Naive thymus-derived CD4-positive, alpha-beta T cell (primary cell): Measurements from ENCODE around the gene DNMT3A. TPM values are rescaled to one million over a fixed set of nuclear protein-coding genes. Genes with fewer than 3 reads are reported as not detected.
A peak's percentile ranks its signal among the peaks of the same experiment; 100 is the strongest.

Source experiments
- ATAC-seq: fragments of 150-1000 bp; cut with Tn5 transposase; 2 replicates; pipeline ENCODE4 v1.10.0; 2021; ENCODE audit warnings: mild to moderate bottlenecking, moderate library complexity
- CTCF ChIA-PET: fragments of 350-600 bp; sonication (Branson Sonifier 250); formaldehyde crosslinking; loops from one replicate; lab custom pipeline; 2021; ENCODE audit warnings: antibody characterized with exemption; lab: Charles Lee
- POLR2A ChIA-PET: fragments of 350-600 bp; sonication (Branson Sonifier 250); formaldehyde crosslinking; loops from one replicate; lab custom pipeline; 2021; ENCODE audit warnings: antibody characterized with exemption, inconsistent platforms; lab: Charles Lee
- DNase-seq, 9 donors: peaks; one replicate each; pipeline versions ENCODE4 v3.0.0 to v3.0.0-alpha.2; 2020 to 2022; ENCODE audit warnings: mixed read lengths in 1 of 9
- H3K27ac ChIP-seq: one replicate; pipeline ENCODE4 v1.7.0; 2013; ENCODE audit warnings: mild to moderate bottlenecking, low read depth, low read length, moderate library complexity
- H3K27me3 ChIP-seq, 2 donors: one replicate each; pipeline ENCODE4 v1.7.0; 2013; ENCODE audit warnings: low read length in 2 of 2, mild to moderate bottlenecking in 2 of 2, moderate library complexity in 2 of 2; ENCODE audit not compliant: control insufficient read depth in 2 of 2, insufficient read depth in 2 of 2
- H3K36me3 ChIP-seq, 3 experiments: 1 replicate in 2 of 3; 2 replicates in 1 of 3; pipeline ENCODE4 v1.7.0; 2013; ENCODE audit warnings: low read length in 3 of 3, mild to moderate bottlenecking in 3 of 3, moderate library complexity in 1 of 3; ENCODE audit not compliant: insufficient read depth in 3 of 3, control insufficient read depth in 2 of 3
- H3K4me1 ChIP-seq, 2 donors: one replicate each; pipeline ENCODE4 v1.7.0; 2013; ENCODE audit warnings: low read length in 2 of 2, mild to moderate bottlenecking in 2 of 2, moderate library complexity in 1 of 2; ENCODE audit not compliant: control insufficient read depth in 2 of 2, insufficient read depth in 2 of 2
- H3K4me3 ChIP-seq: 2 replicates; pipeline ENCODE4 v1.7.0; 2013; ENCODE audit warnings: mild to moderate bottlenecking, low read length
- H3K9me3 ChIP-seq, 3 experiments: 1 replicate in 2 of 3; 2 replicates in 1 of 3; pipeline ENCODE4 v1.7.0; 2013; ENCODE audit warnings: low read length in 3 of 3; ENCODE audit not compliant: control insufficient read depth in 2 of 3
- H3K27ac Mint-ChIP-seq, 9 donors: one replicate each; pipeline ENCODE4 v1.8.0; 2020 to 2022; ENCODE audit warnings: mixed read lengths in 9 of 9, mild to moderate bottlenecking in 8 of 9, moderate library complexity in 5 of 9, inconsistent platforms in 2 of 9
- H3K27me3 Mint-ChIP-seq, 5 donors: one replicate each; pipeline ENCODE4 v1.8.0; 2021 to 2022; ENCODE audit warnings: mixed read lengths in 5 of 5, mild to moderate bottlenecking in 1 of 5
- H3K36me3 Mint-ChIP-seq, 5 donors: one replicate each; pipeline ENCODE4 v1.8.0; 2020 to 2022; ENCODE audit warnings: mixed read lengths in 5 of 5, mild to moderate bottlenecking in 3 of 5, inconsistent platforms in 1 of 5
- H3K4me1 Mint-ChIP-seq, 7 donors: one replicate each; pipeline ENCODE4 v1.8.0; 2020 to 2022; ENCODE audit warnings: mixed read lengths in 7 of 7, mild to moderate bottlenecking in 3 of 7, inconsistent platforms in 1 of 7
- H3K4me3 Mint-ChIP-seq, 10 donors: one replicate each; pipeline ENCODE4 v1.8.0; 2020 to 2022; ENCODE audit warnings: mild to moderate bottlenecking in 10 of 10, mixed read lengths in 10 of 10, moderate library complexity in 6 of 10, inconsistent platforms in 2 of 10
- H3K9me3 Mint-ChIP-seq, 11 donors: one replicate each; pipeline ENCODE4 v1.8.0; 2020 to 2022; ENCODE audit warnings: mixed read lengths in 11 of 11, mild to moderate bottlenecking in 4 of 11, inconsistent platforms in 1 of 11, moderate library complexity in 1 of 11
- intact Hi-C, 2 donors: fragments of 100-400 bp; cut with micrococcal nuclease; formaldehyde crosslinking; loops; one replicate each; pipeline ENCODE4 v1.15.1; 2023
- polyA plus RNA-seq, 2 donors: library from polyadenylated mRNA; unstranded; fragments of 300-500 nt; fragmentation: Illumina TruSeq; gene quantifications; one replicate each; pipeline ENCODE4 v1.2.3, GENCODE V29; 2021
- total RNA-seq, 6 experiments: library from RNA in 5 of 6; stranded (reverse) in 5 of 6; gene quantifications; 1 replicate in 5 of 6; 2 replicates in 1 of 6; pipeline ENCODE4 v1.2.3 and lab custom pipeline; 2021 to 2026

DNMT3A gene
- total and polyA plus RNA-seq, 7 experiments from 2014 or later = 19.4 to 117 (median 80.7) TPM

- Histone ChIP-seq H3K4me1 (peaks cover 28 to 31% of the 10 kb centered on the region in 2 donors), H3K27me3 (no peaks in the 10 kb centered on the region), H3K36me3 (no peaks in the 10 kb centered on the region), H3K4me3 (no peak overlapping the region), H3K27ac (no peak overlapping the region), H3K9me3 (no peaks in the 10 kb centered on the region)
- ChIA-PET POLR2A (interaction anchor here (1.1 to 3.1 kb wide), 4 partner anchors 13 to 102 kb away, joined by 3 to 35 read pairs (median 4); no protein-coding TSS in a partner anchor), CTCF (interaction anchor here (1.1 to 3.4 kb wide), 6 partner anchors 10 to 67 kb away, joined by 3 to 34 read pairs (median 12); no protein-coding TSS in a partner anchor)
- intact Hi-C loops = loop anchor here (5.0 to 10.0 kb wide), 3 partner anchors 77 to 300 kb away; partner anchors contain the start of gene DTNB (in 1 of the 2)
- Mint-ChIP-seq H3K9me3 (peaks cover 0 to 3% (median 0%) of the 10 kb centered on the region in 11 donors), H3K4me3 (no peak overlapping the region), H3K36me3 (peaks cover 0 to 16% (median 0%) of the 10 kb centered on the region in 5 donors), H3K4me1 (peaks cover 21 to 48% (median 34%) of the 10 kb centered on the region in 7 donors), H3K27ac (no peak overlapping the region), H3K27me3 (no peaks in the 10 kb centered on the region)
- no peak for ATAC-seq
- peak in 1 of 9 donors; percentile 20 for DNase-seq
Observed at GRCh38 chr2:25374827-25375226, 33.1 kb upstream of the DNMT3A start.

GRCh38 chr2:25374411-25374810, 32.7 kb upstream of the DNMT3A start:
- H3K4me3 Mint-ChIP-seq = no peak overlapping the region
- Histone ChIP-seq H3K9me3 (no peaks in the 10 kb centered on the region), H3K27ac (no peak overlapping the region), H3K4me3 (no peak overlapping the region), H3K4me1 (peaks cover 28 to 31% of the 10 kb centered on the region in 2 donors), H3K27me3 (no peaks in the 10 kb centered on the region), H3K36me3 (no peaks in the 10 kb centered on the region)
- ChIA-PET CTCF (interaction anchor here (1.8 kb wide), 1 partner anchor 12 kb away, joined by 7 read pairs; no protein-coding TSS in a partner anchor), POLR2A (interaction anchor here (1.1 kb wide), 1 partner anchor 101 kb away, joined by 3 read pairs; no protein-coding TSS in a partner anchor)
- intact Hi-C loops = loop anchor here in 1 of 2 donors (10.0 kb wide), 1 partner anchor 300 kb away; the partner anchor contains the start of gene DTNB
- peak overlapping the region in 1 of 9 donors; percentile 51 for H3K27ac Mint-ChIP-seq
- ATAC-seq = no peak
- peaks cover 21 to 43% (median 33%) of the 10 kb centered on the region in 7 donors for H3K4me1 Mint-ChIP-seq
- peaks cover 0 to 16% (median 0%) of the 10 kb centered on the region in 5 donors for H3K36me3 Mint-ChIP-seq
- peak in 1 of 9 donors; percentile 11 for DNase-seq
- no peaks in the 10 kb centered on the region for H3K27me3 Mint-ChIP-seq
- H3K9me3 Mint-ChIP-seq = no peaks in the 10 kb centered on the region

- H3K27me3 ChIP-seq = no peaks in the 10 kb centered on the region
- ATAC-seq (no peak), DNase-seq (peak in 1 of 9 donors; percentile 19)
- ChIA-PET CTCF (interaction anchor here (1.8 kb wide), 1 partner anchor 11 kb away, joined by 7 read pairs; no protein-coding TSS in a partner anchor), POLR2A (interaction anchor here (1.1 to 3.4 kb wide), 2 partner anchors 11 to 31 kb away, joined by 4 to 13 read pairs; no protein-coding TSS in a partner anchor)
- no peaks in the 10 kb centered on the region for H3K36me3 ChIP-seq
- no peaks in the 10 kb centered on the region for H3K9me3 Mint-ChIP-seq
- peaks cover 22% of the 10 kb centered on the region in 2 donors for H3K4me1 ChIP-seq
- H3K27ac Mint-ChIP-seq = no peak overlapping the region
- H3K4me1 Mint-ChIP-seq = peaks cover 17 to 34% (median 25%) of the 10 kb centered on the region in 7 donors
- intact Hi-C loops = loop anchor here in 1 of 2 donors (10.0 kb wide), 1 partner anchor 301 kb away; the partner anchor contains the start of gene DTNB
- no peaks in the 10 kb centered on the region for H3K9me3 ChIP-seq
- no peaks in the 10 kb centered on the region for H3K27me3 Mint-ChIP-seq
- H3K4me3 Mint-ChIP-seq = no peak overlapping the region
- H3K36me3 Mint-ChIP-seq = peaks cover 0 to 10% (median 0%) of the 10 kb centered on the region in 5 donors
- H3K4me3 ChIP-seq = no peak overlapping the region
- H3K27ac ChIP-seq = no peak overlapping the region
Observed at GRCh38 chr2:25373269-25373981, 31.7 kb upstream of the DNMT3A start.

- no peak overlapping the region for H3K4me3 Mint-ChIP-seq
- intact Hi-C loops = loop anchor here in 1 of 2 donors (10.0 kb wide), 1 partner anchor 302 kb away; the partner anchor contains the start of gene DTNB
- H3K27me3 Mint-ChIP-seq = no peaks in the 10 kb centered on the region
- Histone ChIP-seq H3K4me1 (peaks cover 14 to 15% of the 10 kb centered on the region in 2 donors), H3K27ac (no peak overlapping the region), H3K4me3 (no peak overlapping the region), H3K9me3 (no peaks in the 10 kb centered on the region), H3K27me3 (no peaks in the 10 kb centered on the region), H3K36me3 (no peaks in the 10 kb centered on the region)
- CTCF ChIA-PET = no interaction called here
- POLR2A ChIA-PET = interaction anchor here (1.1 to 3.4 kb wide), 2 partner anchors 10 to 30 kb away, joined by 4 to 13 read pairs; no protein-coding TSS in a partner anchor
- H3K36me3 Mint-ChIP-seq = peaks cover 0 to 8% (median 0%) of the 10 kb centered on the region in 5 donors
- DNase-seq = peak in 1 of 9 donors; percentile 17
- ATAC-seq = no peak
- H3K4me1 Mint-ChIP-seq = peaks cover 14 to 27% (median 19%) of the 10 kb centered on the region in 7 donors
- H3K27ac Mint-ChIP-seq = no peak overlapping the region
- no peaks in the 10 kb centered on the region for H3K9me3 Mint-ChIP-seq
Observed at GRCh38 chr2:25372405-25373268, 30.9 kb upstream of the DNMT3A start.

DNA sequence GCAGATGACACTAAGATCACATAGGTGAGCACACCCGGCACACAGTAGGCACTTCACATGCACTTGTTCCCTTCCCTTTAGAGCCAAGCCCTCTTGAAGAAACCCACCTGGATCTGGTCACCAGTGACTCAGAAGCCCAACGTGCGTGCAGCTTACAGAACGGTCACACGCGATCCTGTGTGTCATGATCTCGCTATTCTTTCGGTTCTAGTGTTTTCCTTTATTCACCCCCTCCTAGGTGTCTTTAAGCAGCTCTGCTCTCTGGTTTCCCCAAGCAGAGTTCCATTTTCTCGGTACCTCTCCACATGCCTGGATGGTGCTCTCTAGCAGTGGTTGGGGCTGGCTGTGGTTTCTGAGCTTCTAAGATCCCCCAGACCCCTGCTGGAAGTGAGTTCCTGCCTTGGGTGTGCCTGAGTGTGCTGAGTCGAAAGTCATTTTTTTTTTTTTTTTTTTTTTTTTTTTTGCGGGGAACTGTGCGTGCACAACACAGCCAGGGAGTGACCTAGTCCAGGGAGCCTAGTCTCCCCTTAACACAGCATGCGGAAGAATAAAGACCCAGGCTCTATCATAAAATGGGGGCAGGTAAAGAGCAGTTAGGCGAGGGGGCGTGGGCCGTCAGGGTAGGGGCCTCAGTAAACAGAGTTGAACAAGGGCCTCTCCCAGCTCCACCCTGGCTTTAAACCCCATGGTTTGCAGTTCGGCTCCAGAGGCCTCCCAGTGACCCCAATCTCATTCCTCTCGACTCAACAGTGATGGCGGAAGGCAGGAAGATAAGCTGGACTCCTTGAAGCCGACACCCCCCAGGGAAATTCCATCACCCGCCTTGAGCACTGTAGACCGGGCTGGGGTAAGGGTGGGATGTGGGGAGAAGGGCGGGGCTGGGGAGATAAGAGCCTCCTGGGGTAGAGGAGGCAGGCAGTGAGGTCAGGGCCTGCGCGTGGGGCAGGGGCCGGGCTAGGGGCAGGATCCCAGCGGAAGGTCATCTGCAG, 29.8 kb upstream of the DNMT3A start:
- Mint-ChIP-seq H3K27me3 (no peaks in the 10 kb centered on the region), H3K4me3 (no peak overlapping the region), H3K9me3 (no peaks in the 10 kb centered on the region), H3K36me3 (peaks cover 0 to 6% (median 0%) of the 10 kb centered on the region in 5 donors), H3K27ac (peak overlapping the region in 1 of 9 donors; percentile 33), H3K4me1 (peaks cover 5 to 16% (median 11%) of the 10 kb centered on the region in 7 donors)
- POLR2A ChIA-PET = interaction anchor here (0.7 to 3.4 kb wide), 2 partner anchors 9 to 159 kb away, joined by 3 to 13 read pairs; no protein-coding TSS in a partner anchor
- Histone ChIP-seq H3K27ac (no peak overlapping the region), H3K27me3 (no peaks in the 10 kb centered on the region), H3K4me3 (no peak overlapping the region), H3K4me1 (peaks cover 6% of the 10 kb centered on the region in 2 donors), H3K9me3 (no peaks in the 10 kb centered on the region), H3K36me3 (no peaks in the 10 kb centered on the region)
- DNase-seq (peak in 1 of 9 donors; percentile 13), ATAC-seq (no peak)
- CTCF ChIA-PET = no interaction called here
- intact Hi-C loops = loop anchor here in 1 of 2 donors (10.0 kb wide), 1 partner anchor 303 kb away; the partner anchor contains the start of gene DTNB
